Activated naive CD8-positive, alpha-beta T cell treated with anti-CD3 and anti-CD28 coated beads, Interleukin-2, amount 50 U/mL, for 24 hours (primary cell): ENCODE results near the gene VSTM2A.

ENCODE experiments used
- ATAC-seq: fragments of 150-1000 bp; cut with Tn5 transposase; one replicate; pipeline ENCODE4 v1.10.0; 2021
- DNase-seq: peaks from one replicate; pipeline ENCODE4 v3.0.0; 2021
- H3K27ac Mint-ChIP-seq: one replicate; pipeline ENCODE4 v1.8.0; 2021; ENCODE audit warnings: mild to moderate bottlenecking, mixed read lengths
- H3K27me3 Mint-ChIP-seq: one replicate; pipeline ENCODE4 v1.8.0; 2021; ENCODE audit warnings: mixed read lengths
- H3K36me3 Mint-ChIP-seq: one replicate; pipeline ENCODE4 v1.8.0; 2021; ENCODE audit warnings: low read depth, mixed read lengths
- H3K4me1 Mint-ChIP-seq: one replicate; pipeline ENCODE4 v1.8.0; 2021; ENCODE audit warnings: mixed read lengths
- H3K4me3 Mint-ChIP-seq: one replicate; pipeline ENCODE4 v1.8.0; 2021; ENCODE audit warnings: mild to moderate bottlenecking, moderate library complexity, mixed read lengths
- H3K9me3 Mint-ChIP-seq: one replicate; pipeline ENCODE4 v1.8.0; 2021; ENCODE audit warnings: mixed read lengths

VSTM2A gene

GRCh38 chr7:54560723-54561122, 18.5 kb downstream of the VSTM2A start:
- Mint-ChIP-seq H3K27ac (no peak overlapping the region), H3K27me3 (no peaks in the 10 kb centered on the region), H3K36me3 (no peaks in the 10 kb centered on the region), H3K4me3 (no peak overlapping the region), H3K4me1 (no peaks in the 10 kb centered on the region), H3K9me3 (peaks cover 3% of the 10 kb centered on the region)
- no peak for DNase-seq
- ATAC-seq, result no peak

GRCh38 chr7:54563329-54563916, 21.2 kb downstream of the VSTM2A start:
- Mint-ChIP-seq H3K9me3 (peaks cover 3% of the 10 kb centered on the region), H3K27ac (no peak overlapping the region), H3K36me3 (no peaks in the 10 kb centered on the region), H3K27me3 (no peaks in the 10 kb centered on the region), H3K4me1 (no peaks in the 10 kb centered on the region), H3K4me3 (no peak overlapping the region)
- ATAC-seq (no peak), DNase-seq (no peak)

GRCh38 chr7:54565432-54565831, 23.3 kb downstream of the VSTM2A start:
- no peak overlapping the region for H3K27ac Mint-ChIP-seq
- H3K9me3 Mint-ChIP-seq, result peaks cover 3% of the 10 kb centered on the region
- DNase-seq (no peak), ATAC-seq (no peak)
- no peak overlapping the region for H3K4me3 Mint-ChIP-seq
- no peaks in the 10 kb centered on the region for H3K27me3 Mint-ChIP-seq
- no peaks in the 10 kb centered on the region for H3K36me3 Mint-ChIP-seq
- no peaks in the 10 kb centered on the region for H3K4me1 Mint-ChIP-seq

- H3K4me1 Mint-ChIP-seq, result no peaks in the 10 kb centered on the region
- no peak overlapping the region for H3K4me3 Mint-ChIP-seq
- H3K27me3 Mint-ChIP-seq, result no peaks in the 10 kb centered on the region
- DNase-seq (no peak), ATAC-seq (no peak)
- peaks cover 4% of the 10 kb centered on the region for H3K9me3 Mint-ChIP-seq
- no peaks in the 10 kb centered on the region for H3K36me3 Mint-ChIP-seq
- H3K27ac Mint-ChIP-seq, result no peak overlapping the region
These were observed 39.3 kb downstream of the VSTM2A start for GRCh38 chr7:54581511-54581910.

GRCh38 chr7:54591404-54592386, 49.5 kb downstream of the VSTM2A start:
- Mint-ChIP-seq H3K4me1 (no peaks in the 10 kb centered on the region), H3K36me3 (no peaks in the 10 kb centered on the region), H3K27ac (no peak overlapping the region), H3K27me3 (no peaks in the 10 kb centered on the region), H3K4me3 (no peak overlapping the region), H3K9me3 (peaks cover 20% of the 10 kb centered on the region)
- ATAC-seq, result no peak
- DNase-seq, result no peak

- ATAC-seq (no peak), DNase-seq (no peak)
- Mint-ChIP-seq H3K27ac (no peak overlapping the region), H3K4me1 (no peaks in the 10 kb centered on the region), H3K9me3 (peaks cover 20% of the 10 kb centered on the region), H3K4me3 (no peak overlapping the region), H3K27me3 (no peaks in the 10 kb centered on the region), H3K36me3 (no peaks in the 10 kb centered on the region)
These were observed 54.6 kb downstream of the VSTM2A start for GRCh38 chr7:54596747-54597146.

GRCh38 chr7:54615537-54615936, 73.4 kb downstream of the VSTM2A start:
- no peak for DNase-seq
- no peaks in the 10 kb centered on the region for H3K4me1 Mint-ChIP-seq
- H3K9me3 Mint-ChIP-seq, result peaks cover 3% of the 10 kb centered on the region
- H3K27ac Mint-ChIP-seq, result no peak overlapping the region
- no peaks in the 10 kb centered on the region for H3K36me3 Mint-ChIP-seq
- no peaks in the 10 kb centered on the region for H3K27me3 Mint-ChIP-seq
- H3K4me3 Mint-ChIP-seq, result no peak overlapping the region
- ATAC-seq, result no peak
